Endodermal cell (in vitro differentiated cells): ENCODE results near the gene NUFIP1. TPM values are rescaled to one million over a fixed set of nuclear protein-coding genes. Genes with fewer than 3 reads are reported as not detected.
A peak's percentile ranks its signal among the peaks of the same experiment; 100 is the strongest.

Experiments
- DNase-seq: peaks from one replicate; pipeline ENCODE4 v3.0.0-alpha.2; 2017
- H3K27ac ChIP-seq: 2 replicates; pipeline ENCODE4 v1.5.1; 2013; ENCODE audit warnings: mild to moderate bottlenecking, low read depth, low read length, moderate library complexity
- H3K27me3 ChIP-seq: 2 replicates; pipeline ENCODE4 v1.6.1; 2013; ENCODE audit warnings: mild to moderate bottlenecking, low read length, moderate library complexity; ENCODE audit not compliant: insufficient read depth, control insufficient read depth, poor library complexity, severe bottlenecking
- H3K36me3 ChIP-seq: 2 replicates; pipeline ENCODE4 v1.7.0; 2013; ENCODE audit warnings: mild to moderate bottlenecking, low read length, moderate library complexity; ENCODE audit not compliant: control insufficient read depth, insufficient read depth
- H3K4me1 ChIP-seq: one replicate; pipeline ENCODE4 v1.7.0; 2013; ENCODE audit warnings: low read length; ENCODE audit not compliant: control insufficient read depth, insufficient read depth
- H3K4me3 ChIP-seq: 2 replicates; pipeline ENCODE4 v1.5.1; 2013; ENCODE audit warnings: mild to moderate bottlenecking, low read length, moderate library complexity
- H3K9ac ChIP-seq: 2 replicates; pipeline ENCODE4 v1.6.1; 2013; ENCODE audit warnings: mild to moderate bottlenecking, low read length, moderate library complexity; ENCODE audit not compliant: poor library complexity, severe bottlenecking; ENCODE audit errors: extremely low read depth
- H3K9me3 ChIP-seq: 2 replicates; pipeline ENCODE4 v1.6.1; 2013; ENCODE audit warnings: mild to moderate bottlenecking, low read length, moderate library complexity; ENCODE audit not compliant: control insufficient read depth
- H3K27ac Mint-ChIP-seq: 2 replicates; pipeline ENCODE4 v1.8.0; 2020; ENCODE audit warnings: mixed read lengths
- H3K27me3 Mint-ChIP-seq: 2 replicates; pipeline ENCODE4 v1.8.0; 2021; ENCODE audit warnings: mild to moderate bottlenecking, mixed read lengths; ENCODE audit not compliant: insufficient read depth
- H3K36me3 Mint-ChIP-seq: 2 replicates; pipeline ENCODE4 v1.8.0; 2020; ENCODE audit warnings: low read depth, mixed read lengths
- H3K4me1 Mint-ChIP-seq: 2 replicates; pipeline ENCODE4 v1.8.0; 2020; ENCODE audit warnings: mixed read lengths
- H3K4me3 Mint-ChIP-seq: 2 replicates; pipeline ENCODE4 v1.8.0; 2020; ENCODE audit warnings: mild to moderate bottlenecking, moderate library complexity, mixed read lengths
- H3K9me3 Mint-ChIP-seq: 2 replicates; pipeline ENCODE4 v1.8.0; 2020; ENCODE audit warnings: mild to moderate bottlenecking, mixed read lengths
- WGBS, 2 experiments: methylation state at CpG; one replicate each; pipeline versions ENCODE4 v1.1.5 to v1.1.7; 2013; ENCODE audit warnings: missing lambda C conversion rate in 2 of 2, mixed read lengths in 1 of 2; ENCODE audit not compliant: insufficient coverage in 1 of 2, insufficient read length in 1 of 2; 5-methylcytosine and 5-hydroxymethylcytosine counted together
- total RNA-seq, 2 donors: library from RNA; stranded (reverse); fragmentation: NEBNext Ultra II Directional in 1 of 2; extraction: Animal tissue kit (Norgen Biotek cat#: 25700) in 1 of 2; gene quantifications; 2 replicates in 1 of 2; 3 replicates in 1 of 2; pipeline ENCODE4 v1.2.1, GENCODE V29; 2021
- TF ChIP-seq, protein P1 (sequence below): fragments of 200-600 bp; sonication (generic); conservative IDR thresholded peaks from 2 replicates; pipeline ENCODE4 v1.5.0; 2021; ENCODE audit warnings: antibody characterized with exemption, mild to moderate bottlenecking

Gene NUFIP1
- total RNA-seq, 2 donors from 2014 or later: 11.0 to 13.9 TPM

DNA sequence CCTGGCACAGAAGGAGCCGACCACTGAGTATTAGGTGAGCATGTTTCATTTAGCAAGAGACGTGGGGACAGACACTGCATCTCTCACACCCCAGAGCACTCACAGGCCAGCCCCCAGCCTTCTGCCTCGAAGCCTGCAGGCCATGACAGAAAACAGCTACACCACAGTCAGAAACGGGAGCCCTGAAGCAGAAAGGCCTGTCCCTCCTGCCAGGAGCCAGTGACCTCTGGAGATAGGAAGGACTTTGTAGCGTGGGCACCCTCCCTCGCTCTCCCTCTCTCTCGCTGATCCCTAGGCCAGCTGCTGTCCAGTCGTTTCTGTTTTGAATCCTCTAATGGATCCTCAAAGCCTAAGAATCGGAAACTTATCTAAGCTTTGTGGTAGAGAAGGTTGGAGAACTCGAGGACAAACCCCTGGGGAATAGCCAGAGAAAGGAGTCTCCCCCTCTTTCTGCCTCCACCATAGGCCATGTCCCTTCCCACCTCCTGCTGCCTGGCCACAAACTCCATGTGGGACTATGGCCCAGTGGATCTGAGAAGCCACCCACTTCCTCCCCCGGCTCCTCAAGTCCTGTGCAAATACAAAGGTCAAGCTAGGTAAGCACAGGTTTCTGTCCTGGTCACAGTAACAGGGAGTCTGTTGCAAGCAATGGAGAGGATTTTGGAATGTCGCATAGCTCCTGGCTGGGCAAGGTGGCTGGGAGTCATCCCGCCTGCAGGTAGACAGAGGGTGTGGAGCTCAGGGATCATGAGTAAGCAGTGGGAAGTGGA lies 95.1 kb downstream of the NUFIP1 start:
- H3K36me3 Mint-ChIP-seq: no peaks in the 10 kb centered on the region
- peaks cover 14% of the 10 kb centered on the region for H3K4me1 Mint-ChIP-seq
- TF ChIP-seq, protein P1, sequence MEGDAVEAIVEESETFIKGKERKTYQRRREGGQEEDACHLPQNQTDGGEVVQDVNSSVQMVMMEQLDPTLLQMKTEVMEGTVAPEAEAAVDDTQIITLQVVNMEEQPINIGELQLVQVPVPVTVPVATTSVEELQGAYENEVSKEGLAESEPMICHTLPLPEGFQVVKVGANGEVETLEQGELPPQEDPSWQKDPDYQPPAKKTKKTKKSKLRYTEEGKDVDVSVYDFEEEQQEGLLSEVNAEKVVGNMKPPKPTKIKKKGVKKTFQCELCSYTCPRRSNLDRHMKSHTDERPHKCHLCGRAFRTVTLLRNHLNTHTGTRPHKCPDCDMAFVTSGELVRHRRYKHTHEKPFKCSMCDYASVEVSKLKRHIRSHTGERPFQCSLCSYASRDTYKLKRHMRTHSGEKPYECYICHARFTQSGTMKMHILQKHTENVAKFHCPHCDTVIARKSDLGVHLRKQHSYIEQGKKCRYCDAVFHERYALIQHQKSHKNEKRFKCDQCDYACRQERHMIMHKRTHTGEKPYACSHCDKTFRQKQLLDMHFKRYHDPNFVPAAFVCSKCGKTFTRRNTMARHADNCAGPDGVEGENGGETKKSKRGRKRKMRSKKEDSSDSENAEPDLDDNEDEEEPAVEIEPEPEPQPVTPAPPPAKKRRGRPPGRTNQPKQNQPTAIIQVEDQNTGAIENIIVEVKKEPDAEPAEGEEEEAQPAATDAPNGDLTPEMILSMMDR: no peak
- no peak for DNase-seq
- H3K9me3 Mint-ChIP-seq: no peaks in the 10 kb centered on the region
- H3K4me1 ChIP-seq: peaks cover 3% of the 10 kb centered on the region
- peak overlapping the region; percentile 32 for H3K27ac Mint-ChIP-seq
- H3K27me3 ChIP-seq: no peaks in the 10 kb centered on the region
- WGBS, 2 experiments: 73 to 85% methylated on average over 5 to 13 of the region's 13 CpGs
- H3K4me3 Mint-ChIP-seq: no peak overlapping the region
- peaks cover 3% of the 10 kb centered on the region for H3K27me3 Mint-ChIP-seq
- H3K9ac ChIP-seq: no peak overlapping the region
- peak overlapping the region; percentile 47 for H3K27ac ChIP-seq
- no peak overlapping the region for H3K4me3 ChIP-seq
- no peaks in the 10 kb centered on the region for H3K36me3 ChIP-seq
- H3K9me3 ChIP-seq: no peaks in the 10 kb centered on the region

Other genes starting within 250 kb of the NUFIP1 start
- gene GPALPP1, start 67 bp upstream of the NUFIP1 start, total RNA-seq: 10 to 100 TPM; 25.8 to 36.4 TPM
- gene GTF2F2, start 131.0 kb upstream of the NUFIP1 start, total RNA-seq: 10 to 100 TPM; 27.0 to 27.4 TPM
- not detected for gene KCTD4, start 211.6 kb upstream of the NUFIP1 start, total RNA-seq